ENCODE results near the gene DHPS.

DNA sequence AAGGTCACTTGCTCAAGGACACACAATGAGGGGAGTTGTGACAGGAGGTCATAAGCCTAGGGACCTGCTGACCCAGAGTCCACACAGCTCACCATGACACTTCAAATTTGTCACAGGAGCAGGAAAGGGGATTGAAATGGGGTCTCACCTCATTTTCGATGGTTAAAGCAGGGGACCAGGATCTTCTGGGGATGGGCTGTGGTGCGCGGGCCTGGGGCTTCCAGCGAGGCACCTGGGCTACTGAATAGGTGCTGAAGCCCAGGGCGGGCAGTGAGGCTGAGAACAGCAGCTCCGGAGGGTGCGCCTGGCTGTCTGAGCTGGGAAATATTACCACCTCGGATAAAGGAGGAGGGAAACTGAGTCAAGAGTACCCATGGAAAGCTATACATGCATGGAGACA lies 26.1 kb downstream of the DHPS start:
- no peak for TF ChIP-seq POLR2A (IDR thresholded peaks at IDR 0.05)
- TF ChIP-seq, protein P1, sequence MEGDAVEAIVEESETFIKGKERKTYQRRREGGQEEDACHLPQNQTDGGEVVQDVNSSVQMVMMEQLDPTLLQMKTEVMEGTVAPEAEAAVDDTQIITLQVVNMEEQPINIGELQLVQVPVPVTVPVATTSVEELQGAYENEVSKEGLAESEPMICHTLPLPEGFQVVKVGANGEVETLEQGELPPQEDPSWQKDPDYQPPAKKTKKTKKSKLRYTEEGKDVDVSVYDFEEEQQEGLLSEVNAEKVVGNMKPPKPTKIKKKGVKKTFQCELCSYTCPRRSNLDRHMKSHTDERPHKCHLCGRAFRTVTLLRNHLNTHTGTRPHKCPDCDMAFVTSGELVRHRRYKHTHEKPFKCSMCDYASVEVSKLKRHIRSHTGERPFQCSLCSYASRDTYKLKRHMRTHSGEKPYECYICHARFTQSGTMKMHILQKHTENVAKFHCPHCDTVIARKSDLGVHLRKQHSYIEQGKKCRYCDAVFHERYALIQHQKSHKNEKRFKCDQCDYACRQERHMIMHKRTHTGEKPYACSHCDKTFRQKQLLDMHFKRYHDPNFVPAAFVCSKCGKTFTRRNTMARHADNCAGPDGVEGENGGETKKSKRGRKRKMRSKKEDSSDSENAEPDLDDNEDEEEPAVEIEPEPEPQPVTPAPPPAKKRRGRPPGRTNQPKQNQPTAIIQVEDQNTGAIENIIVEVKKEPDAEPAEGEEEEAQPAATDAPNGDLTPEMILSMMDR (IDR thresholded peaks at IDR 0.05), result no peak
- TF ChIP-seq POLR2AphosphoS5 (IDR thresholded peaks at IDR 0.05), result no peak

Data from breast epithelium (tissue), 3 donors.